ENCODE data around the gene ADPRHL1.

Gene ADPRHL1

GRCh38 chr13:113452942-113453901 lies at the start of gene ADPRHL1:
Gene ADPRHL1 (minus strand): TSS chr13:113453488. CDS start chr13:113453437, 51 bp downstream.
- DNase-seq, result no peak

GRCh38 chr13:113502686-113503085 lies 49.4 kb upstream of the ADPRHL1 start:
- no peak for DNase-seq

DNA sequence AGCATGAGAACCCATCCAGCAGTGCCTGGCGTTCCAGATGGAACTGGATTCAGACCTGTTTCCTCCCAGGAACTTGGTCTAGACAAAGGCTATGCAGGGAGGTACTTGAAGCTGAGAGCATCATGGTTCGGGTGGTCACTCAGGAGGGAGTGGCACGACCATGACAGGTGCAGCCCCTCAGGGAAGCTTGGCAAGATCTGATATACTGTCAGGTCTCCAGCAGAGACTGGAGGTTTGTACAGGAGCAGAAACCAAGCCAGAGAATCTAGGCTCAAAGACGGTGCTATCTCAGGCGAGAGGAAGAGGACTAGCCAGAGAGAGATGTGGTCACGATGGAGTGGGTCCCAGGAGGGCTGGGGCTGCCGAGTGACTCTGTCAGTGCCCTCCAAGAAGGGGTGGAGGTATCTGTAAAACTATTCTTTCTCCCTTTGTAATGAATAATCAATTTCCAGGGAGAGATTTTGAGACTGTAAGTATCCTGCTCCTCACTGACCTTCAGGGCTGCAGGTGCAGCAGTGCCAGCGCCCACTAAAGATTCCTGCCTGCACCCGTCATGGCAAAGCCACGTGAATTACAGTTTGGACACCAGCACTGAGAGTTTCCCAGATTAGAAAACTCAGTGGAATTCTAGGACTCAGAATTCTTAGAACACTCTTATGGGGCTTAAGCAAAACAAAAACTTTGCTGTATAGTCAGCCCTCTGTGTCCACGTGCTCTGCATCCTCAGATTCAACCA lies 47.4 kb upstream of the ADPRHL1 start:
- DNase-seq, result no peak

GRCh38 chr13:113499936-113500335 lies 46.6 kb upstream of the ADPRHL1 start:
- peak; percentile 69 for DNase-seq

DNA sequence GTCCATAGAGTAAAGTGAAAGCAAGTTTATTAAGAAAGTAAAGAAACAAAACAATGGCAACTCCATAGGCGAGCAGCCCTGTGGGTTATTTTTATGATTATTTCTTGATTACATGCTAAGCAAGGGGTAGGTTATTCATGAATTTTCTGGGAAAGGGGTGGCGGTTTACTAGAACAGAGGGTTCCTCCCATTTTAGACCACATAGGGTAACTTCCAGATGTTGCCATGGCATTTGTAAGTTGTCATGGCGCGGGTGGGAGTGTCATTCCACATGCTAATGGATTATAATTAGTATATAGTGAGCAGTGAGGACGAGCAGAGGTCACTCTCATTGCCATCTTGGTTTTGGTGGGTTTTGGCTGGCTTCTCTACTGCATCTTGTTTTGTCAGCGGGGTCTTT lies 45.6 kb upstream of the ADPRHL1 start:
- no peak for DNase-seq

GRCh38 chr13:113497217-113497616 lies 43.9 kb upstream of the ADPRHL1 start:
- no peak for DNase-seq

- no peak for DNase-seq
These were observed 42.4 kb upstream of the ADPRHL1 start for GRCh38 chr13:113495494-113496210.

DNA sequence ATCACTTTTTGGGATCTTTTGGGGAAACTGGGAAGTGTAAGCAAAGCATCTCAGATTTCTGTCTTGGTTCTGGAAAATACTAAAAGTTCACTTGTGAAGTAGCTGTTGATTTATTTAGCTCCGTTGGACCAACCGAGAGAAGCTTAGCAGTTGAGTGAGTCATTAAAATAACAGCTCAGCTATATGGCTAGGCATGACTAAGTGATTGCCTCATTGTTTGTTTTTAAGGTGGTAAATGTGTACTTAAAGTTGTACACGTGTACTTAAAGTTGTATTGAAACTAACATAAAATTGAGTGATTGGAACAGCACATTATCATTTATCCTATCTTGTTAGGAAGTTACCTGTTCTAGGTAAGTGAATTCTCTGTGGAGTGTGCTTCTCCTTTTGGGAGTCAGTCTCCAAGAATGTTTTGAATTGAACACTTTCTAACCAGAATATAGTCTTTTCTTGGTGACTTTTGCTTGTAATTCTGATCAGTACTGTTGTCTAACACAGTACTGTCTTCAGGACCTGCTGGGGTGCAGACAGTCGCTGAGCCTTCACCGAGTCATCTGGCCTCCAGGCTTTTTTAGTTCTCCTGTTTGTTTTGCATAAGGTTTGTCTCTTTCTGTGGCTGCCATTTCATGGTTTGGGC lies 40.1 kb upstream of the ADPRHL1 start:
- peak; percentile 91 for DNase-seq

DNA sequence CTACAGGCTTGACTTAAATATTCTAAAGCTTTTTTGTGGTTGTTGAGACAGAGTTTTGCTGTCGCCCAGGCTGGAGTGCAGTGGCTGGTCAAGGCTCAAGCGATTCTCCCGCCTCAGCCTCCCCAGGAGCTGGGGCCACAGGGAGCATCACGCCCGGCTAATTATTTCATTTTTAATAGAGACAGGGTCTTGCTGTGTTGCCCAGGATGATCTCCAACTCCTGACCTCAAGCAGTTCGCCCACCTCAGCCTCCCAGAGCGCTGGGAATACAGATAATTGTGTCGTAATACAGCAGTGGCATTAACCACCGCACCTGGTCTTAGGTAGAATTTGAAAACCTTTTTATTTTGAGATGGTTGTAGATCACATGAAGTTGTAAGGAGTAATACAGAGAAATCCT lies 38.7 kb upstream of the ADPRHL1 start:
- no peak for DNase-seq

DNA sequence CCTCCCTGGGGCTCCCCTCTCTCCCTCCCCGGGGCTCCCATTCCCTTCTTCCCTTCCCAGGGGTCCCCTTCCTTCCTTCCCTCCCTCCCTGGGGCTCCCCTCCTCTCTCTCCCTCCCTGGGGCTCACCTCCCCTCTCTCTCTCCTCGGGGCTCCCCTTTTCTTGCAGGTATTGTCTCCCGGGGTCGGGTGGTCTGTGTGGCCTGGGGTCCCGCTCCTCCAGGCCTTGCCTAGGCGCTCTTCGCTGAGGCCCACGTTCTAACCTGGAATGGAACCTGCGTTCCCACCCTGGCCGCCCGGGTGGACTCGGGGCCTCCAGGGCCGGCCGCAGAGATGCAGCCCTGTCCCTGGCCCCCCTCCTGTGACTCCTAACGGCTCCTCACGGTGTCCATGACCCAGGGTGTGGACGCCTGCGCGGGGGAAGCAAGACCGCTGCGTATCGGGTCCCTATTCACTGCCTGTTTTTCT lies 38.2 kb upstream of the ADPRHL1 start:
- DNase-seq, result peak; percentile 40

DNA sequence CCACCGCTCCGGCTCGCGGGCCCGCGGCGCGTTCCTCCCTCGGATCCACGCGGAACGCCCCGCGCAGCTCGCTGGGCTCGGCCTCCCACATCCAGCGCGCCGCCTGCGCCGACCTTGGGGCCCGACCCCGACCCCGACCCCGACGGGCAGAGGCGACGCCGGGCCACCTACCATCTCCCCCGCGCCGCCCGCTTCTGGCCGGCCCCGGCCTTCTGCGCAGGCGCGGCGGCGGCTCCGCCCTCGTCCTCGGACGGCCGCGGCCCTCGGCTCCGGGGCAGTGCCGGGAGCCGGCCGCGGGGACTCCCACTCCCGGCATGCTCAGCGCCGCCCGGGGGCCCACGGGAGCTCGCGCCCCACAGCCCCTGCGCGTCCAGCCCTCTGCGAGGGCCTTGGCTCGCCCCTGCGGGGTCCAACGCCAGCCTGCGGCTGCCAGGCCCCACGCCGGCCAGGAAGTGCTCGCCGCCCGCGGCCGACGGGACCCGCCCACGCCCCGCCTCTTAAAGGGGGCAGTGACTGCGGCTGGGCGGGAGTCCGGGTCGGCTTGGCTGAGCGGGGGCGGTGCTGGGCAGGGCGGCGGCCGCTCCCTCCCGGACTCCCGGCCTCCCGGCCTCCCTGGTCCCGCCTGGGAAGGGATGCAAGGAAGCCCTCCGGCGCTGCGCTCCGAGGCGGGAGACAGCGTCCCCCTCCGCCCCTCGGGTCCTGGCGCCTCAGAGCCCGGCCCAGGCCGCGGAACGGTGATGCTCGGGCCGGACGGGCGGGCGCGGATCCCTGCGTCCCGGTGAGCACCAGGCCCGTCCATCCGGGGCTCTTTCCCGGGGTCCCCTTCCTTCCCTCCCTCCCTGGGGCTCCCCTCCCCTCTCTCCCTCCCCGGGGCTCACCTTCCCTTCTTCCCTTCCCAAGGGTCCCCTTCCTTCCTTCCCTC lies 37.5 kb upstream of the ADPRHL1 start, which contains the start of gene DCUN1D2:
Gene DCUN1D2 (minus strand): TSS at position 216 of the 922 bp plus-strand sequence. CDS start 42 bp downstream, at position 174.
- DNase-seq, result peak; percentile 96

- DNase-seq, result peak; percentile 66
These were observed 36.5 kb upstream of the ADPRHL1 start for GRCh38 chr13:113489549-113490495.

DNA sequence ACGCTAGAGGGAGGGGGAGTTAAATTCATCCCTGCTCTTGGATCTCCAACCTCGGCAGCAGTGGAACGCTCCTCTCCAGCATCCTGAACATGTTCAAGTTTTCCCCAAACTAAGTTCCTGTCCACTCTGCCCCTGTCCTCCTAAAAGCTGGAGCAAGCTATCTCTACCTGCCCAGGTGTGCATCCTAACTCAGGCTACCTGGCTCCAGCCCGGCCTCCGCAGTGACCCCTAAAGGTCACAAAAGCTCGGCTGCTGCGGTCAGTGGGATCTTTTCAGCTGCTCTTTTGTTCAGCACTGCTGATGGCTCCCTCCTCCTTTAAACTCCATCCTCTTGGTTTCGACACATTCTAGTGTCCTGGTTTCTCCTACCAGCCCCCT lies 35.9 kb upstream of the ADPRHL1 start:
- DNase-seq, result no peak

DNA sequence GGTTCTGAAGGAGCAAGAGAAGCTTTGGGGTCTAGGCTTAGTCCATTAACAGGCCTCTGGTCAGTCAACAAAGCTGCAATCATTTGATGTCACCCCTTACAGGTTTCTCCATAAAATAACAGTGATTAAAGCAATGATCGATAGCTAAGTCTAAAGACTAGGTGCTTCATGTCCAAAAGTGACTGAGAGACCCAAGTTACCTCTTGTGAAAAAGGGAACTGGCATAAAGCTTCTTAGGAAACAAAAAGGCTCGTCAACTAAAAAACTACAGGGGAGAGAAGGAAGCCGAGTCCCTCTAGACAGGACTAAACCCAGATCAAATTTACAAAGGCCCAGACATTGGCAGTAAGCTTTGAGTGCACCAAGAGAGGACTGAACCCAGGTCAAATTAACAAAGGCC lies 35.0 kb upstream of the ADPRHL1 start:
- no peak for DNase-seq

- no peak for DNase-seq
These were observed 33.4 kb upstream of the ADPRHL1 start for GRCh38 chr13:113486698-113487097.

DNA sequence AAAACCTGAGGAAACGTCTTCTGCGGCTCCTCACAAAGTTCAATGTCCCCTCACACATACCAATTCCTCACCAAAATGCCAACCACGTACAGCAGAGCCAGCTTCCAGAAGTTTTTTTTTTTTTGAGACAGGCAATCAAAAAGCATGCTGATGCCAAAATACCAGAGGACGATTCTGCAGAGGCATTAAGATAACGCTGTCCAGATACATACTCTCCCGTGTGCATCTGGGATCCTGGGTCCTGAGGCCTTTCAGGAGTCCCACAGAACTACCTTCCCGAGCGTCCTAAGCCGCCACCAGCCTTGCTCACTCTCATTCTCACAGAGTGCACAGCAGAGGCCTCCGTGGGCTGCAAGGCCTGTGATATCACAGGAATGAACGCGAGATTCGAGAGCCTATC lies 32.3 kb upstream of the ADPRHL1 start:
- DNase-seq, result no peak

- DNase-seq, result no peak
These were observed 30.4 kb upstream of the ADPRHL1 start for GRCh38 chr13:113483504-113484293.

- no peak for DNase-seq
These were observed 29.8 kb upstream of the ADPRHL1 start for GRCh38 chr13:113483081-113483480.

GRCh38 chr13:113479179-113479578 lies 25.9 kb upstream of the ADPRHL1 start:
- DNase-seq, result no peak
